Tracheal epithelial cell (primary cell): ENCODE data around the gene TMEM236. TPM values are rescaled to one million over a fixed set of nuclear protein-coding genes. Genes with fewer than 3 reads are reported as not detected.

Experiments used
- total RNA-seq: library from RNA; depleted of rRNA; stranded (reverse); fragments of >200 nt; gene quantifications from 2 replicates; pipeline ENCODE4 v1.2.1, GENCODE V29; 2014

Gene TMEM236, protein sequence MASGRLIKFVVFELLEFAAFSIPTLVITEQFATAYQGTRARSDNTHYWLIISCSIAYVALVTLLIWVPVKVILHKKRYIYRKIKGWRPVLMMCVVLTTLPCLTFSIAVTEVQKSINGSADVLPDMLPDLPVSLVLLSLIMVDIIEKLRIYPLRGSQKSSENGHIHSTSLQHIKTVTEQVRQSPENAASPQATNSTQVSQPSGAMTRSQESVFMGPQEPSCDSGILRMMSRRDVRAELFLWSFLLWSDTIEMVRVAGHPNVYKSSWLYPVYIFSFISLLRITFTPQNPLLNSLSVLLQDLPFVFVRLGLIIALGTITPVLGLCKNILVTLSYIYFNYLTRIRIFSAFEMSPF
- total RNA-seq: not detected in 2 replicates

DNA sequence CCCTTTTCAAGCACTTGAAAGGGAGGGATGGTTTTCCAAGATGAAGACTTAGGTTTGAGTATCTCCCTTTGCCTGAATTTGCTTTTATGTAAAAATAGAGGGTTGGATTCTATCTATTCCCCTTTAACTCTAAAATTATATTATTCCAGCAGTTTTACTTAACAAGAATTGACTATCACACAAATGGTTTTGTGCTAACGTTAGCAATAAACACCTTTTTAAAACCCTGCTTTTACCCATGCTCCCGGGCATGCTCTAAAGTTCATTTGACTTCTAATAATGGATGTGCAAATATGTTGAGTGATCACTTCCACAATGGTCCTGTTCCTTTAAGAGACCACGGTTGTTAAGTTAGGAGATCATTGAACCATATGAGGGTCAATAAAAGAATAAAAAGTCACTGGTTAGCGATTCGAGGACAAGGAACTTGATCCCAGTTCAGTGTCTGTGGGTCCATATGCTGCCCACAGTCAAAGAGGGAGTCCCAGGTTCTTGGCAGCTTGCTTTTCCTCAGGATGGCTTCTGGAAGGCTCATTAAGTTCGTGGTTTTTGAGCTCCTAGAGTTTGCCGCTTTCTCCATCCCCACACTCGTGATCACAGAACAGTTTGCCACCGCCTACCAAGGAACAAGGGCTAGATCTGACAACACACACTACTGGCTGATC is at the start of gene TMEM236:
TMEM236 (plus strand) TSS at position 421 of the 665 bp plus-strand sequence; CDS start at position 516, 95 bp downstream.

DNA sequence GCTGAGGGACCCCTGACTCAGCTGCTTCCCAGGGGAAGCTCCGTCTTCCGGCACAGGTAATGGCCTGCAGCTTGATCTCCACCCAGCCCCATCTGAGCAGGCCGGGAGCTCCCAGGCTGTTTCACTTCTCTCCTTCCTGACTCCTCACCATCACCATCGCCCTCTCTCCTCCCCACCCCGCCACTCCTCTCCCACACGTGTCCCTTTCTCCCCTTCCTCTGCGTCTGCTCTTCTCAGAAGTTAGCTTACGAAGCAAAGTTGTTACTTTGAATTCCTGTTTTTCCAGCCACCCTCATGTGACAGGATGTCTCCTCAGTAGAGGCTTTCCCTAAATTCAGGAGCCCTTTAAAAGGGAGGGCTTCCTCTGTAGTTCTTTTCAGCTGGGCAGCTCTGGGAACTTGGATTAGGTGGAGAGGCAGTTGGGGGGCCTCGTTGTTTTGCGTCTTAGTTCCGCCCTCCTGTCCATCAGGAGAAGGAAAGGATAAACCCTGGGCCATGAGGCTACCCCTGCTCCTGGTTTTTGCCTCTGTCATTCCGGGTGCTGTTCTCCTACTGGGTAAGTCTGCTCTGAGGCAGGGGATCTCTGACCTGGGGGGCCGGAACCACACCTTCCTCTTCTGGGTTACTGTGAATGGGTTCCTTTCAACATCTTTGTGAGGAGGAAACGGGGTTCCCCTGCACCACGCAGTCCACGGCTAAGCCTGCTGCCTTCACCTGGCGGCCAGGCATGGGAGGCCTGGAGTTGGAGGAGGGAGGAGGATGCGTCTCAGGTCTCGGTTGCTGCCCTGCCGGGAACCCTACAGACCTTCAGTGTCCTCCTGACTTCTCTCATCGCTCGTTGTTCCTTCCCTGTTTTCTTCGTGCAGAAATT is 57.2 kb downstream of the TMEM236 start, which contains the start of gene MRC1:
MRC1 (plus strand) TSS at position 378 of the 871 bp plus-strand sequence; CDS start at position 496, 118 bp downstream.

Other genes with a start within 250 kb of the TMEM236 start
- gene HACD1, start 134.8 kb upstream of the TMEM236 start, total RNA-seq: 27.7 and 33.0 TPM in 2 replicates
- 24.1 and 28.9 TPM in 2 replicates for gene STAM, start 108.0 kb upstream of the TMEM236 start, total RNA-seq
- gene MRC1, start 57.1 kb downstream of the TMEM236 start, total RNA-seq: 0.21 and 0.24 TPM in 2 replicates
- not detected in 2 replicates for gene SLC39A12, start 199.7 kb downstream of the TMEM236 start, total RNA-seq